Left cardiac atrium (tissue), 4 donors: ENCODE measurements around the gene ZNF648. TPM values are rescaled to one million over a fixed set of nuclear protein-coding genes. Genes with fewer than 3 reads are reported as not detected.
"Not testable (repeated sequence)": the region's sequence is repeated elsewhere in the genome, so short reads cannot be mapped to it uniquely, and the experiment has no call there.

ENCODE experiments used
- ATAC-seq, 2 donors: fragments of 200-7000 bp; cut with Tn5 transposase; one replicate each; pipeline ENCODE4 v1.9.1; 2020; ENCODE audit warnings: mild to moderate bottlenecking in 2 of 2, moderate library complexity in 2 of 2
- DNase-seq: peaks from one replicate; pipeline ENCODE4 v3.0.0-alpha.2; 2020
- intact Hi-C, 2 donors: fragments of 100-400 bp; cut with DNase I; formaldehyde crosslinking; loops; one replicate each; pipeline versions ENCODE4 v1.14.1 to v1.15.1; 2022 to 2023
- total RNA-seq, 2 donors: library from RNA; stranded (reverse); fragmentation: NEBNext Ultra II Directional; extraction: Animal tissue kit (Norgen Biotek cat#: 25700); gene quantifications; one replicate each; pipeline ENCODE4 v1.2.1, GENCODE V29; 2021
- donor health status: DM: no; HTN: yes; CAD: no.
- donor health status: DM: no; HTN: yes; CAD: no; lungs with severe emphysema.
- donor health status: DM: yes; HTN: yes; CAD: no.
- donor health status: Dilated cardiomyopathy.

ZNF648 gene
- total RNA-seq, 2 donors from 2014 or later: not detected

DNA sequence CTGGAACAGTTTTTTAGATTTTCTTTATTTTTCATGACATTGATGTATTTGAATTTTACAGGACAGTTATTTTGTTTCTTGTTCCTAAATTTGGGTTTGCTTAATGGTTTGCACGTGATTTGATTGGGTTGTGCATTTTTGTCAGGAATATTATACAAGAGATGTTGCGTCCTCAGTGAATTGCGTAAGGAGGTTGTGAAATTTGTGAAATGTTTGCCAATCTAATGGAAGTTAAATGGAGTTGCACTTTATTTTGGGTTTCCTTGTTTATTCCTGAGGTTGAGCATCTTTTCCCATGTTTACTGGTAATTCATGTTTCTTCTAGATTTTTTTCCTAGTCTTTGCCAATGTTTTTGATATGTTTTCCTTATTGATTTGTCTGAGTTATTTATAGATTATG is 19.9 kb downstream of the ZNF648 start:
- intact Hi-C loops: no loop called here
- ATAC-seq: no peak
- DNase-seq: no peak

DNA sequence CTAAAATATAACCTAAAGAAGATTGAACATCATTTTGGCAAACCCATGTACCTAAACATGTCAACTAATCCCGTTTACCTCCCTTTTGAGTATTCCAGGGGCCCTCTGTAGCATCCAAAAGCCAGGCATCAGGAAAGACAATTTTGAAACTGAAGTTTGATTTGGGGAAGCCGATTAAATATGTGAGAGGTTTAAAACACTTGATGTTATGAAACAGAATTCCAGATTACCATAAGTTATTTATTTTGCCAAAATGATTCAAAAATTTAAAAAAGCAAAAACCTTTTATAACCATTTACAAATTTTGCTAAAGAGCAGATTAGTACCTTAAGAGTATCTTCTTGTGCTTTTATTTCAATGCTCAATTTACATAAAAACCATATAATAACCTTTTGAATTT is 23.3 kb downstream of the ZNF648 start:
- DNase-seq (no peak), ATAC-seq (no peak)
- intact Hi-C loops: no loop called here

- intact Hi-C loops: no loop called here
- no peak for ATAC-seq
These were observed 26.3 kb downstream of the ZNF648 start for GRCh38 chr1:182035097-182035770.

DNA sequence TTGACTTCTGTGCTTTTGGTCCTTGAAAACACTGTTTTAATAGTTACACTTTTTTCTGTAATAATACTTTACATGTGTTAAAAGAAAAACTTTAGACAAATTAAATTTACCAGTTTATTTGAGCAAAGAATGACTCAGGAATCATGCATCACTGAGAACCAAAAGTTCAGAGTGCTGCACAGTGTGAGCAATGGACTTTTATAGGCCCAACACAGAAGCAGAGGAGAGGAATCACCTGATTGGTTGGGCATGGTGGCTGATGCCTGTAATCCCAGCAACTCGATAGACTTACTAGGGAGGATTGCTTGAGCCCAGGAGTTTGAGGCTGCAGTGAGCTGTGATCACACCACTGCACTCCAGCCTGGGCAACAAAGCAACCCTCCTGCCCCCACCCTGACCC is 29.3 kb downstream of the ZNF648 start:
- DNase-seq: no peak
- ATAC-seq: no peak
- intact Hi-C loops: no loop called here

More at GRCh38 chr1:182035097-182035770, 26.3 kb downstream of the ZNF648 start:
- DNase-seq: no peak

DNA sequence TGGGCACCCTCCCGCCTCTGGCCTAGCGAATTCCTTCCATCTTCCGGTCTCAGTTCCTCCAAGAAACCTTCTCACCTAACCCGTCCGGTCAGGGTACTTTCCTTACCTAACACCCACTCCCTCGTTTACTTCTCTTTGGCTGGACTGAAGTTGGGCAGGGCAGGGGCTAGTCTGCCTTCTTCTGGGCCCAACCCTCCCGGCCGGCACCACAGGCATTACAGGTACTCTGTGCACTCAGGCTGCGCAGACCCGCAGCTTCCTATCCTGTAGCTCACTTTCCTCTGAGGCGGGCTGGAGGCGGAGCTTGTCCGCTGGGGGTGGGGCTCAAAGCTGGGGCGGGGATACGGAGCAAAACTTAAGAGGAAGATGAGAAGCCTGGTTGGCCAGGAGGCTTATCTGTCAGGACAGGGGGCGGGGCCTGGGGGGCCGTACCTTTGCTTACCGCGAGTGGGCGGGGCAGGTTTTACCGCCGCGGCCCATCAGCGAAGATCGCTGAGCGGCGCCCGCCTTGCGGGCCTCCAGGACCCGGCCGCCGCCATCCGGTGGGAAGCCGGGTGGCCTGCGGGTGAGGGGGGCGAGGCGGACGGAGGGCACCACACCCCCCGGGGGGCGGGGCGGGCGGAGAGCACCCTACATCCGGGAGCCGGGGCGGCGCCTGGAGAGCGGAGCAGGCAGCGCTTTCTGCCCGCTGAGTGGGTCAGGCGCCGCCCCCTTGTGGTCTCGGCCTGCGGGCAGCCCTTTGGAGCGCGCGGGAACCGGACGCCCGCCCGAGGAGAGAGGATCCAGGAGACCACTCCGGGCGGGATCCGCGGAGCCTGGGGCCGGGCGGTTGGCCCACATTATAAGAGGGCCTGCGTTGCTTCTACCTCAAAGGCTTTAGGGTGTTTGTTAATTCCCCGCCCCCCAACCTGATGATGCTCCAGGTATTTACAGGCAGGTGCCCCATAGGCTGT is 31.9 kb downstream of the ZNF648 start:
- DNase-seq (peak; percentile 96), ATAC-seq (peak; percentile 99 to 100)
- intact Hi-C loops: no loop called here

- ATAC-seq (no peak), DNase-seq (no peak)
- intact Hi-C loops: no loop called here
These were observed 32.5 kb downstream of the ZNF648 start for GRCh38 chr1:182029002-182029378.

- intact Hi-C loops: no loop called here
- no peak for ATAC-seq
- DNase-seq: no peak
These were observed 46.2 kb downstream of the ZNF648 start for GRCh38 chr1:182015360-182015759.

- intact Hi-C loops, ATAC-seq, DNase-seq: not testable (repeated sequence)
These were observed 50.6 kb downstream of the ZNF648 start for GRCh38 chr1:182010800-182011370.

DNA sequence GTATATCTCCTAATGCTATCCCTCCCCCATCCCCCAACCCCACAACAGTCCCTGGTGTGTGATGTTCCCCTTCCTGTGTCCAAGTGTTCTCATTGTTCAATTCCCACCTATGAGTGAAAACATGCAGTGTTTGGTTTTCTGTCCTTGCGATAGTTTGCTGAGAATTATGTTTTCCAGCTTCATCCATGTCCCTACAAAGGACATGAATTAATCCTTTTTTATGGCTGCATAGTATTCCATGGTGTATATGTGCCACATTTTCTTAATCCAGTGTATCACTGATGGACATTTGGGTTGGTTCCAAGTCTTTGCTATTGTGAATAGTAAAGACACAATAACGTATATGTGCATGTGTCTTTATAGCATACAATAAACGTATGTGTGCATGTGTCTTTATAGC is 56.1 kb downstream of the ZNF648 start:
- intact Hi-C loops, DNase-seq, ATAC-seq: not testable (repeated sequence)

DNA sequence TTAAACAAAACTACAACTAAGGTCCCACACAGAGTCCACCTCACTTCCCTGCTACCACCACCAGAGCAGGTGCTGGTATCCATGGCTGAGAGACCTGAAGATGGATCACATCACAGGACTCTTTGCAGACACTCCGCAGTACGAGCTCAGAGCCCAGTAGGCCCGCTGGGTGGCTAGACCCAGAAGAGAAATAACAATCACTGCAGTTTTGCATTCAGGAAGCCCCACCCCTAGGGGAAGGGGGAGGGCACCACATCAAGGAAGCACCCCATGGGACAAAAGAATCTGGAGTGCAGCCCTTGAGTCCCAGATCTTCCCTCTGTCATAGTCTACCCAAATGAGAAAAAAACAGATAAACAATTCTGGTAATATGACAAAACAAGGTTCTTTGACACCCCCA is 56.9 kb downstream of the ZNF648 start:
- ATAC-seq: peak in 1 of 2 donors; percentile 21
- intact Hi-C loops: no loop called here
- DNase-seq: peak; percentile 31
